H9 (cell line): ENCODE data around the gene CSF2. TPM values are rescaled to one million over a fixed set of nuclear protein-coding genes. Genes with fewer than 3 reads are reported as not detected.

ENCODE experiments used
- DNase-seq: peaks from one replicate; pipeline ENCODE4 v3.0.0-alpha.2; 2017
- H2AFZ ChIP-seq: one replicate; pipeline ENCODE4 v1.6.1; 2013; ENCODE audit warnings: mild to moderate bottlenecking, low read length, control low read depth, moderate library complexity
- H2AK5ac ChIP-seq: 2 replicates; pipeline ENCODE4 v1.6.1; 2013; ENCODE audit warnings: low read length, control low read depth, mixed read lengths; ENCODE audit not compliant: insufficient read length
- H2BK120ac ChIP-seq: one replicate; pipeline ENCODE4 v1.6.1; 2013; ENCODE audit warnings: low read depth, mild to moderate bottlenecking, low read length, control low read depth, inconsistent platforms; ENCODE audit not compliant: poor library complexity, severe bottlenecking
- H2BK12ac ChIP-seq: 2 replicates; pipeline ENCODE4 v1.6.1; 2013; ENCODE audit warnings: low read length, control low read depth, mixed read lengths, low read depth; ENCODE audit not compliant: insufficient read length
- H2BK15ac ChIP-seq: 2 replicates; pipeline ENCODE4 v1.6.1; 2013; ENCODE audit warnings: low read depth, low read length, control low read depth
- H2BK20ac ChIP-seq: one replicate; pipeline ENCODE4 v1.6.1; 2013; ENCODE audit warnings: low read depth, mild to moderate bottlenecking, low read length, control low read depth, inconsistent platforms; ENCODE audit not compliant: poor library complexity, severe bottlenecking
- H2BK5ac ChIP-seq: 2 replicates; pipeline ENCODE4 v1.6.1; 2013; ENCODE audit warnings: low read length, control low read depth, mixed read lengths; ENCODE audit not compliant: insufficient read length
- H3K14ac ChIP-seq: 2 replicates; pipeline ENCODE4 v1.6.1; 2013; ENCODE audit warnings: low read length, control low read depth; ENCODE audit not compliant: insufficient read depth
- H3K18ac ChIP-seq: 2 replicates; pipeline ENCODE4 v1.6.1; 2013; ENCODE audit warnings: low read depth, mild to moderate bottlenecking, mixed read lengths, low read length, control low read depth; ENCODE audit not compliant: insufficient read length
- H3K23ac ChIP-seq: 2 replicates; pipeline ENCODE4 v1.6.1; 2013; ENCODE audit warnings: low read length, control low read depth, mixed read lengths, low read depth; ENCODE audit not compliant: insufficient read length
- H3K23me2 ChIP-seq: 2 replicates; pipeline ENCODE4 v1.6.1; 2013; ENCODE audit warnings: low read depth, mild to moderate bottlenecking, mixed read lengths, low read length, control low read depth; ENCODE audit not compliant: insufficient read length, poor library complexity, severe bottlenecking
- H3K27ac ChIP-seq: 2 replicates; pipeline ENCODE4 v1.5.1; 2013; ENCODE audit warnings: low read length, control low read depth, mixed read lengths, low read depth; ENCODE audit not compliant: insufficient read length
- H3K27me3 ChIP-seq: 2 replicates; pipeline ENCODE4 v1.6.1; 2013; ENCODE audit warnings: low read length, control low read depth, inconsistent platforms; ENCODE audit not compliant: insufficient read depth
- H3K4ac ChIP-seq: 2 replicates; pipeline ENCODE4 v1.6.1; 2013; ENCODE audit warnings: low read depth, mild to moderate bottlenecking, control low read depth, inconsistent platforms, low read length, moderate library complexity
- H3K4me1 ChIP-seq: 2 replicates; pipeline ENCODE4 v1.6.1; 2013; ENCODE audit warnings: low read length, control low read depth, inconsistent platforms; ENCODE audit not compliant: insufficient read depth
- H3K4me2 ChIP-seq: 2 replicates; pipeline ENCODE4 v1.6.1; 2013; ENCODE audit warnings: low read length, control low read depth, mixed read lengths; ENCODE audit not compliant: insufficient read length, insufficient read depth
- H3K56ac ChIP-seq: 2 replicates; pipeline ENCODE4 v1.6.1; 2013; ENCODE audit warnings: low read depth, mild to moderate bottlenecking, mixed read lengths, low read length, control low read depth; ENCODE audit not compliant: insufficient read length
- H3K79me1 ChIP-seq: 2 replicates; pipeline ENCODE4 v1.6.1; 2013; ENCODE audit warnings: low read depth, mild to moderate bottlenecking, moderate library complexity, low read length, control low read depth, inconsistent platforms; ENCODE audit not compliant: insufficient read depth, poor library complexity, severe bottlenecking
- H3K79me2 ChIP-seq: 2 replicates; pipeline ENCODE4 v1.6.1; 2013; ENCODE audit warnings: low read length, control low read depth, inconsistent platforms; ENCODE audit not compliant: insufficient read depth
- H3K9ac ChIP-seq: 2 replicates; pipeline ENCODE4 v1.6.1; 2013; ENCODE audit warnings: low read length, control low read depth, mixed read lengths; ENCODE audit not compliant: insufficient read length; ENCODE audit errors: extremely low read depth
- H3K9me3 ChIP-seq: one replicate; pipeline ENCODE4 v1.6.1; 2013; ENCODE audit warnings: low read depth, low read length, inconsistent platforms; ENCODE audit not compliant: control insufficient read depth
- H3T11ph ChIP-seq: one replicate; pipeline ENCODE4 v1.6.1; 2013; ENCODE audit warnings: mild to moderate bottlenecking, low read length, control low read depth, inconsistent platforms
- H4K20me1 ChIP-seq: one replicate; pipeline ENCODE4 v1.6.1; 2013; ENCODE audit not compliant: control insufficient read depth, insufficient read length, insufficient read depth
- H4K5ac ChIP-seq: 2 replicates; pipeline ENCODE4 v1.6.1; 2013; ENCODE audit warnings: low read depth, mild to moderate bottlenecking, mixed read lengths, low read length, control low read depth; ENCODE audit not compliant: insufficient read length
- H4K8ac ChIP-seq: replicated peaks from 2 replicates; pipeline ENCODE4 v1.6.1; 2013; ENCODE audit warnings: low read length, control low read depth, mixed read lengths, low read depth; ENCODE audit not compliant: insufficient read length
- H4K91ac ChIP-seq: 2 replicates; pipeline ENCODE4 v1.6.1; 2013; ENCODE audit warnings: low read depth, mild to moderate bottlenecking, moderate library complexity, mixed read lengths, low read length, control low read depth; ENCODE audit not compliant: insufficient read length
- H3K27ac Mint-ChIP-seq, 3 experiments: 2 replicates in 2 of 3; 3 replicates in 1 of 3; pipeline ENCODE4 v1.8.0; 2020 to 2021; ENCODE audit warnings: mixed read lengths in 3 of 3, mild to moderate bottlenecking in 1 of 3, moderate library complexity in 1 of 3
- H3K27me3 Mint-ChIP-seq: 2 replicates; pipeline ENCODE4 v1.8.0; 2021; ENCODE audit warnings: low read depth, mild to moderate bottlenecking, moderate library complexity, mixed read lengths
- H3K36me3 Mint-ChIP-seq, 3 experiments: 2 replicates in 2 of 3; 3 replicates in 1 of 3; pipeline ENCODE4 v1.8.0; 2020 to 2021; ENCODE audit warnings: low read depth in 3 of 3, mixed read lengths in 3 of 3; ENCODE audit not compliant: insufficient read depth in 1 of 3
- H3K4me1 Mint-ChIP-seq, 2 experiments: 2 replicates each; pipeline ENCODE4 v1.8.0; 2020; ENCODE audit warnings: mixed read lengths in 2 of 2
- H3K4me3 Mint-ChIP-seq, 2 experiments: 2 replicates in 1 of 2; 3 replicates in 1 of 2; pipeline ENCODE4 v1.8.0; 2020 to 2021; ENCODE audit warnings: mild to moderate bottlenecking in 2 of 2, mixed read lengths in 2 of 2, moderate library complexity in 1 of 2
- H3K9me3 Mint-ChIP-seq, 2 experiments: 2 replicates in 1 of 2; 3 replicates in 1 of 2; pipeline ENCODE4 v1.8.0; 2020; ENCODE audit warnings: mild to moderate bottlenecking in 2 of 2, mixed read lengths in 2 of 2, moderate library complexity in 1 of 2
- WGBS: extraction: QIAGEN DNeasy Blood & Tissue Kit; methylation state at CpG from one replicate; pipeline ENCODE4 v1.1.7; 2013; ENCODE audit warnings: missing lambda C conversion rate, low lambda C conversion rate, mixed read lengths; ENCODE audit not compliant: insufficient read length; ENCODE audit errors: extremely low coverage; 5-methylcytosine and 5-hydroxymethylcytosine counted together
- total RNA-seq: library from RNA; stranded (reverse); gene quantifications from 2 replicates; pipeline ENCODE4 v1.2.1, GENCODE V29; 2021
- TF ChIP-seq, protein P1 (sequence below): fragments of 200-600 bp; sonication (generic); conservative IDR thresholded peaks from 3 replicates; pipeline ENCODE4 v1.8.0; 2021; ENCODE audit warnings: antibody characterized with exemption, mild to moderate bottlenecking

CSF2 gene
- total RNA-seq, 1 experiment from 2014 or later = not detected

DNA sequence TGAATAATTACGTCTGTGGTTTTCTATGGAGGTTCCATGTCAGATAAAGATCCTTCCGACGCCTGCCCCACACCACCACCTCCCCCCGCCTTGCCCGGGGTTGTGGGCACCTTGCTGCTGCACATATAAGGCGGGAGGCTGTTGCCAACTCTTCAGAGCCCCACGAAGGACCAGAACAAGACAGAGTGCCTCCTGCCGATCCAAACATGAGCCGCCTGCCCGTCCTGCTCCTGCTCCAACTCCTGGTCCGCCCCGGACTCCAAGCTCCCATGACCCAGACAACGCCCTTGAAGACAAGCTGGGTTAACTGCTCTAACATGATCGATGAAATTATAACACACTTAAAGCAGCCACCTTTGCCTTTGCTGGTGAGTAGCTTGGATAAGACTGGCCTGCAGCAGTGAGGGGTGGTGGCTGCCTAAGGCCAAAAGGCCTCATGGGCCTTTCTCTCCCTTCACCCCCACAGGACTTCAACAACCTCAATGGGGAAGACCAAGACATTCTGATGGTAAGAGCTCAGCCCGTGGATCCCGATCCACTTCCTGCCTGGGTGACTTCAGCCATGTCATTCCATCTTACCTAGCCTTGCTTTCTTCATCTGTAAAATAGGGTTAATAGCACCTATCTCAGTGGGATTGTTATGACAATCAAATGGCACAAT is 13.0 kb upstream of the CSF2 start, which contains the start of gene IL3:
Gene IL3, plus strand, starts transcription at position 155 of the 661 bp plus-strand sequence. Its CDS starts 52 bp downstream, at position 207.
- Histone ChIP-seq H2BK15ac (no peak within 1 kb of the TSS), H3K79me1 (no peaks in the 10 kb centered on the region), H3K4me2 (no peak within 1 kb of the TSS), H2BK12ac (no peak within 1 kb of the TSS), H2AFZ (no peak within 1 kb of the TSS), H2AK5ac (no peak within 1 kb of the TSS), H2BK120ac (no peak within 1 kb of the TSS), H3K27ac (no peak within 1 kb of the TSS), H3K4me1 (no peaks in the 10 kb centered on the region), H3K79me2 (no peaks in the 10 kb centered on the region), H4K20me1 (no peaks in the 10 kb centered on the region), H3K14ac (no peak within 1 kb of the TSS), H3K18ac (no peak within 1 kb of the TSS), H4K8ac (no peak within 1 kb of the TSS), H3K56ac (no peak within 1 kb of the TSS), H3K4ac (no peak within 1 kb of the TSS), H3K27me3 (no peaks in the 10 kb centered on the region), H3T11ph (no peak within 1 kb of the TSS), H4K5ac (no peak within 1 kb of the TSS), H3K9me3 (no peaks in the 10 kb centered on the region), H2BK20ac (no peak within 1 kb of the TSS), H3K23ac (no peak within 1 kb of the TSS), H3K23me2 (no peaks in the 10 kb centered on the region), H3K9ac (no peak within 1 kb of the TSS), H4K91ac (no peak within 1 kb of the TSS), H2BK5ac (no peak within 1 kb of the TSS)
- H3K27me3 Mint-ChIP-seq = no peaks in the 10 kb centered on the region; the same call in 1 of the 2 replicates
- DNase-seq = peak; percentile 23
- WGBS = no CpG with 5 or more reads among the region's 16 CpGs
- peaks cover 7 to 14% of the 10 kb centered on the region in 2 experiments; a peak in 3 of 4 replicates for H3K4me1 Mint-ChIP-seq
- H3K9me3 Mint-ChIP-seq = no peaks in the 10 kb centered on the region
- H3K4me3 Mint-ChIP-seq = no peak within 1 kb of the TSS
- no peaks in the 10 kb centered on the region for H3K36me3 Mint-ChIP-seq
- peak within 1 kb of the TSS in 1 of 3 experiments; percentile 85; a peak in 4 of 7 replicates for H3K27ac Mint-ChIP-seq
- TF ChIP-seq, protein P1, sequence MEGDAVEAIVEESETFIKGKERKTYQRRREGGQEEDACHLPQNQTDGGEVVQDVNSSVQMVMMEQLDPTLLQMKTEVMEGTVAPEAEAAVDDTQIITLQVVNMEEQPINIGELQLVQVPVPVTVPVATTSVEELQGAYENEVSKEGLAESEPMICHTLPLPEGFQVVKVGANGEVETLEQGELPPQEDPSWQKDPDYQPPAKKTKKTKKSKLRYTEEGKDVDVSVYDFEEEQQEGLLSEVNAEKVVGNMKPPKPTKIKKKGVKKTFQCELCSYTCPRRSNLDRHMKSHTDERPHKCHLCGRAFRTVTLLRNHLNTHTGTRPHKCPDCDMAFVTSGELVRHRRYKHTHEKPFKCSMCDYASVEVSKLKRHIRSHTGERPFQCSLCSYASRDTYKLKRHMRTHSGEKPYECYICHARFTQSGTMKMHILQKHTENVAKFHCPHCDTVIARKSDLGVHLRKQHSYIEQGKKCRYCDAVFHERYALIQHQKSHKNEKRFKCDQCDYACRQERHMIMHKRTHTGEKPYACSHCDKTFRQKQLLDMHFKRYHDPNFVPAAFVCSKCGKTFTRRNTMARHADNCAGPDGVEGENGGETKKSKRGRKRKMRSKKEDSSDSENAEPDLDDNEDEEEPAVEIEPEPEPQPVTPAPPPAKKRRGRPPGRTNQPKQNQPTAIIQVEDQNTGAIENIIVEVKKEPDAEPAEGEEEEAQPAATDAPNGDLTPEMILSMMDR = no peak
